ENCODE results near the gene CNOT2. TPM values are rescaled to one million over a fixed set of nuclear protein-coding genes. Genes with fewer than 3 reads are reported as not detected.

Gene CNOT2
- total RNA-seq, 1 donor from 2014 or later = 79.4 TPM

DNA sequence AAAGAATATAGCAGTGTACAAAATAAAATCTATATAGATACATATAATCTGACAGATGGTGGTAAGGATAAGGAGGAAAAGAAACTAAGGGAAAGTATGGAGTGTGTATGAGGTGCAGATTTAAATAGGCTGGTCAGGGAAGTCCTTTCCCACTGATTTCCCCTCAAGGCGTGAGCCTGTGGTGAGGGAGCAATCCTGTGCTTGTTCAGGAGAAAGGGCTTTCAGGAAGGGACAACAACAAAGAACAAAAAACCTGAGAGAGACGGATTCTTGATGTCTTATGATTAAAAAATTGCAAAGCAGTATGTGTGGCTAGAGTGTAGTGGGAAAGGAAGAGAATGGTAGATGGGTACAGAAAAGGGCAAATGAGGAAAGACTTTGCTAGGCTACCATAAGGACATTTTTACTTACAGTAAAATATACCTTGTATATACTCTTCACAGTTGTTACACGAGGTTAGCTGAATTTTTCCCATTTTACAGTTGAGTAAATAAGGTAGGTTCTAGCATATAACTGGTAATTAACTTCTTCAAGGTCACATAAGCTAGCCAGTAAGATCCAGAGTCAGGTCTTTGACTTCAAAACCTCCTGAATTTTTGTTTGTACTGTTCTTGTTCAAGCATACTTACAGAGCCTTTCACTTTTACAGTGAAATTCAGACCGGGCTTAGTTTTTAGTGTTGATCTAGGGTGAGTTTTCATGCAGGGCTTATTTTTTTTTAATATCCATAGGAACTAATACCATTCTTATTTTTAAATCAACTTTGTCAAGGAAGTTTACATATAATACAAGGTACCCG lies 15.6 kb downstream of the CNOT2 start:
- Mint-ChIP-seq H3K27ac (ENCODE audit: unreplicated experiment) (no peak overlapping the region), H3K4me3 (no peak overlapping the region), H3K36me3 (ENCODE audit: low read depth) (peaks cover 13% of the 10 kb centered on the region), H3K27me3 (ENCODE audit: low read depth) (no peaks in the 10 kb centered on the region), H3K9me3 (peaks cover 2% of the 10 kb centered on the region), H3K4me1 (peaks cover 34% of the 10 kb centered on the region)
- TF ChIP-seq, protein P1, sequence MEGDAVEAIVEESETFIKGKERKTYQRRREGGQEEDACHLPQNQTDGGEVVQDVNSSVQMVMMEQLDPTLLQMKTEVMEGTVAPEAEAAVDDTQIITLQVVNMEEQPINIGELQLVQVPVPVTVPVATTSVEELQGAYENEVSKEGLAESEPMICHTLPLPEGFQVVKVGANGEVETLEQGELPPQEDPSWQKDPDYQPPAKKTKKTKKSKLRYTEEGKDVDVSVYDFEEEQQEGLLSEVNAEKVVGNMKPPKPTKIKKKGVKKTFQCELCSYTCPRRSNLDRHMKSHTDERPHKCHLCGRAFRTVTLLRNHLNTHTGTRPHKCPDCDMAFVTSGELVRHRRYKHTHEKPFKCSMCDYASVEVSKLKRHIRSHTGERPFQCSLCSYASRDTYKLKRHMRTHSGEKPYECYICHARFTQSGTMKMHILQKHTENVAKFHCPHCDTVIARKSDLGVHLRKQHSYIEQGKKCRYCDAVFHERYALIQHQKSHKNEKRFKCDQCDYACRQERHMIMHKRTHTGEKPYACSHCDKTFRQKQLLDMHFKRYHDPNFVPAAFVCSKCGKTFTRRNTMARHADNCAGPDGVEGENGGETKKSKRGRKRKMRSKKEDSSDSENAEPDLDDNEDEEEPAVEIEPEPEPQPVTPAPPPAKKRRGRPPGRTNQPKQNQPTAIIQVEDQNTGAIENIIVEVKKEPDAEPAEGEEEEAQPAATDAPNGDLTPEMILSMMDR (conservative IDR thresholded peaks at IDR 0.05) = no peak
- DNase-seq (ENCODE audit: low read depth, low spot score) = no peak

DNA sequence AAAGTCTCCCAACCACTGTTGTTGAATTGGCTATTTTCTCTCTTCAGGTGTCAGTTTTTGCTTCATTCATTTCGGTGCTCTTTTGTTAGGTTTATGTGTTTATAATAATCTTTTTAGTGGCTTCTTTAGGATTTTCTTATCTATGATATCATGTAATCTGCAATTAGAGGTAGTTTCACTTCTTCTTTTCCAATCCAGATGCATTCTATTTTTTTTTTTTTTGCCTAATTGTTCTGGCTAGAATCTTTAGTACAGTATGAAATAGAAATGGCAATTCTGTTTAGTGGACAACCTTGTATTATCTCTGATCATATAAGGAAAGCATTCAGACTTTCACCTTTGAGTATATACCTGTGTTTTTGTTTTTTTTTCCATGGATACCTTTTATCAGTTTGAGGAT lies 17.4 kb downstream of the CNOT2 start:
- Mint-ChIP-seq H3K36me3 (ENCODE audit: low read depth) (peaks cover 19% of the 10 kb centered on the region), H3K4me1 (peaks cover 38% of the 10 kb centered on the region), H3K27me3 (ENCODE audit: low read depth) (no peaks in the 10 kb centered on the region), H3K9me3 (peaks cover 2% of the 10 kb centered on the region), H3K27ac (ENCODE audit: unreplicated experiment) (no peak overlapping the region), H3K4me3 (no peak overlapping the region)
- TF ChIP-seq, protein P1 (conservative IDR thresholded peaks at IDR 0.05) = no peak
- DNase-seq (ENCODE audit: low read depth, low spot score) = no peak

GRCh38 chr12:70264067-70264867 lies 21.0 kb downstream of the CNOT2 start:
- Mint-ChIP-seq H3K36me3 (ENCODE audit: low read depth) (peaks cover 19% of the 10 kb centered on the region), H3K4me3 (no peak overlapping the region), H3K27ac (ENCODE audit: unreplicated experiment) (peak overlapping the region; percentile 57), H3K4me1 (peaks cover 33% of the 10 kb centered on the region), H3K27me3 (ENCODE audit: low read depth) (no peaks in the 10 kb centered on the region), H3K9me3 (peaks cover 2% of the 10 kb centered on the region)
- TF ChIP-seq, protein P1 (conservative IDR thresholded peaks at IDR 0.05) = no peak
- no peak for DNase-seq (ENCODE audit: low read depth, low spot score)

GRCh38 chr12:70265132-70265531 lies 21.9 kb downstream of the CNOT2 start:
- Mint-ChIP-seq H3K4me3 (no peak overlapping the region), H3K27me3 (ENCODE audit: low read depth) (no peaks in the 10 kb centered on the region), H3K9me3 (peaks cover 2% of the 10 kb centered on the region), H3K4me1 (peaks cover 36% of the 10 kb centered on the region), H3K36me3 (ENCODE audit: low read depth) (peaks cover 19% of the 10 kb centered on the region), H3K27ac (ENCODE audit: unreplicated experiment) (no peak overlapping the region)
- TF ChIP-seq, protein P1 (conservative IDR thresholded peaks at IDR 0.05) = no peak
- no peak for DNase-seq (ENCODE audit: low read depth, low spot score)

GRCh38 chr12:70267550-70267949 lies 24.3 kb downstream of the CNOT2 start:
- Mint-ChIP-seq H3K9me3 (peaks cover 2% of the 10 kb centered on the region), H3K4me3 (no peak overlapping the region), H3K36me3 (ENCODE audit: low read depth) (peaks cover 19% of the 10 kb centered on the region), H3K27me3 (ENCODE audit: low read depth) (no peaks in the 10 kb centered on the region), H3K27ac (ENCODE audit: unreplicated experiment) (no peak overlapping the region), H3K4me1 (peaks cover 42% of the 10 kb centered on the region)
- TF ChIP-seq, protein P1 (conservative IDR thresholded peaks at IDR 0.05) = no peak
- no peak for DNase-seq (ENCODE audit: low read depth, low spot score)
